ENCODE data around the gene ATXN2L. TPM values are rescaled to one million over a fixed set of nuclear protein-coding genes. Genes with fewer than 3 reads are reported as not detected.

ATXN2L gene
- total and polyA plus RNA-seq, 2 of the 4 experiments (the other 2 are of a cell fraction): 12.9 to 58.8 TPM

- Histone ChIP-seq H4K5ac (ENCODE audit: low read depth, low read length) (no peak overlapping the region), H3K9ac (ENCODE audit: low read depth, low read length) (peak overlapping the region; percentile 67), H3K27ac (ENCODE audit: insufficient read depth, low read length) (peak overlapping the region; percentile 28; the same call in 1 of the 2 replicates), H2AK5ac (ENCODE audit: low read depth, low read length) (no peak overlapping the region; the same call in 1 of the 2 replicates), H2BK15ac (ENCODE audit: low read depth, low read length) (no peak overlapping the region), H3K4me2 (ENCODE audit: low read depth, low read length) (peak overlapping the region; percentile 89), H3K4ac (ENCODE audit: low read depth, low read length) (peak overlapping the region; percentile 61), H3K56ac (ENCODE audit: extremely low read depth, insufficient read depth, low read length) (peak overlapping the region; percentile 82; the same call in 1 of the 2 replicates), H3K4me3 (ENCODE audit: insufficient read depth, low read depth, low read length) (peak overlapping the region; percentile 71), H2AFZ (replicated peaks; ENCODE audit: low read length, poor library complexity) (peak overlapping the region; percentile 95), H2BK5ac (ENCODE audit: low read depth, low read length, poor library complexity, severe bottlenecking) (no peak overlapping the region), H3K36me3 (ENCODE audit: control insufficient read depth, insufficient read depth, low read length) (no peaks in the 10 kb centered on the region), H3K14ac (replicated peaks; ENCODE audit: low read depth, low read length) (peak overlapping the region; percentile 85), H2BK20ac (ENCODE audit: low read depth, low read length) (no peak overlapping the region), H4K20me1 (ENCODE audit: insufficient read depth, low read length) (no peaks in the 10 kb centered on the region), H3K79me1 (ENCODE audit: low read depth in 1 of 2, low read length in 2 of 2) (peaks cover 4 to 13% of the 10 kb centered on the region in 2 experiments; a peak in 2 of 4 replicates), H3K18ac (ENCODE audit: low read depth, low read length) (no peak overlapping the region), H3K4me1 (ENCODE audit: control insufficient read depth, insufficient read depth, low read length) (peaks cover 7% of the 10 kb centered on the region; the same call in 1 of the 2 replicates), H3K9me1 (ENCODE audit: insufficient read depth, low read length) (peaks cover 7% of the 10 kb centered on the region; the same call in 1 of the 2 replicates), H3K9me3 (ENCODE audit: control insufficient read depth, insufficient read depth, low read length) (no peaks in the 10 kb centered on the region), H3K27me3 (ENCODE audit: control insufficient read depth, insufficient read depth, low read length) (no peaks in the 10 kb centered on the region), H4K8ac (ENCODE audit: low read depth in 2 of 2, low read length in 2 of 2) (peak overlapping the region; percentile 79 to 83), H2AK9ac (replicated peaks; ENCODE audit: low read depth, low read length, poor library complexity) (peak overlapping the region; percentile 98), H3K23ac (ENCODE audit: low read depth, low read length) (peak overlapping the region; percentile 88), H4K91ac (ENCODE audit: insufficient read depth, low read depth, low read length) (no peak overlapping the region), H2BK120ac (ENCODE audit: low read depth, low read length) (peak overlapping the region; percentile 4; the same call in 1 of the 2 replicates)
- in situ Hi-C loops (cut with MboI; ENCODE audit: low sequenced_read_pairs) (loop anchor here (5.0 kb wide), 1 partner anchor 42 kb away; no protein-coding TSS in a partner anchor), dilution Hi-C loops (cut with HindIII; ENCODE audit: low sequenced_read_pairs, unreplicated experiment) (no loop called here), intact Hi-C loops (cut with micrococcal nuclease) (loop anchor here (5.0 kb wide), 1 partner anchor 37 kb away; no protein-coding TSS in a partner anchor)
- DNase-seq (peak; percentile 78), ATAC-seq (ENCODE audit: low read depth) (peak; percentile 99)
- POLR2A ChIA-PET (ENCODE audit: unreplicated experiment): no interaction called here
- BruUV-seq (replicated peaks): no TSS peak
- 0% methylated on average over 17 of the region's 66 CpGs; no CpG with 5 or more reads in 1 of the 2 experiments for WGBS, 2 experiments (ENCODE audit: extremely low coverage in 2 of 2, insufficient read length in 1 of 2)
- TF ChIP-seq, protein P1, sequence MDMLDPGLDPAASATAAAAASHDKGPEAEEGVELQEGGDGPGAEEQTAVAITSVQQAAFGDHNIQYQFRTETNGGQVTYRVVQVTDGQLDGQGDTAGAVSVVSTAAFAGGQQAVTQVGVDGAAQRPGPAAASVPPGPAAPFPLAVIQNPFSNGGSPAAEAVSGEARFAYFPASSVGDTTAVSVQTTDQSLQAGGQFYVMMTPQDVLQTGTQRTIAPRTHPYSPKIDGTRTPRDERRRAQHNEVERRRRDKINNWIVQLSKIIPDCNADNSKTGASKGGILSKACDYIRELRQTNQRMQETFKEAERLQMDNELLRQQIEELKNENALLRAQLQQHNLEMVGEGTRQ (IDR thresholded peaks at IDR 0.05; ENCODE audit: low read depth, low read length): 0 out of 2 replicates have a peak, but pooled peaks have one; percentile 9
- TF ChIP-seq SMC3 (IDR thresholded peaks at IDR 0.05; ENCODE audit: low read depth, low read length) (no peak), MAZ (IDR thresholded peaks at IDR 0.05; ENCODE audit: borderline replicate concordance, low read depth, low read length) (peak; percentile 53; the same call in 1 of the 2 replicates)
- CTCF ChIA-PET: no interaction called here
Observed at GRCh38 chr16:28879841-28880588, 57.2 kb downstream of the ATXN2L start.

All from IMR-90 (cell line).